Natural killer cell (primary cell): ENCODE measurements around the gene CCR7. TPM values are rescaled to one million over a fixed set of nuclear protein-coding genes. Genes with fewer than 3 reads are reported as not detected.

ENCODE experiments used
- ATAC-seq, 3 donors: fragments of 150-1000 bp in 2 of 3; fragments of 200-7000 bp in 1 of 3; cut with Tn5 transposase; 1 replicate in 1 of 3; 2 replicates in 2 of 3; pipeline ENCODE4 v1.10.0; 2021; ENCODE audit warnings: mild to moderate bottlenecking in 2 of 3, moderate library complexity in 2 of 3
- DNase-seq, 2 donors: peaks; one replicate each; pipeline versions ENCODE4 v3.0.0 to v3.0.0-alpha.2; 2013 to 2021; ENCODE audit warnings: mixed read lengths in 1 of 2
- H3K27ac ChIP-seq: one replicate; pipeline ENCODE4 v1.5.1; 2013; ENCODE audit warnings: mild to moderate bottlenecking, low read length
- H3K27me3 ChIP-seq: one replicate; pipeline ENCODE4 v1.6.1; 2013; ENCODE audit warnings: low read length; ENCODE audit not compliant: control insufficient read depth, insufficient read depth
- H3K36me3 ChIP-seq: one replicate; pipeline ENCODE4 v1.6.1; 2013; ENCODE audit warnings: low read length; ENCODE audit not compliant: control insufficient read depth, insufficient read depth
- H3K4me1 ChIP-seq: one replicate; pipeline ENCODE4 v1.6.1; 2013; ENCODE audit warnings: low read length; ENCODE audit not compliant: control insufficient read depth, insufficient read depth
- H3K4me3 ChIP-seq: one replicate; pipeline ENCODE4 v1.5.1; 2013; ENCODE audit warnings: low read length
- H3K9me3 ChIP-seq: one replicate; pipeline ENCODE4 v1.6.1; 2013; ENCODE audit warnings: low read length; ENCODE audit not compliant: control insufficient read depth, insufficient read depth
- H3K27ac Mint-ChIP-seq, 2 donors: one replicate each; pipeline ENCODE4 v1.8.0; 2022; ENCODE audit warnings: mild to moderate bottlenecking in 2 of 2, mixed read lengths in 2 of 2, moderate library complexity in 1 of 2
- H3K27me3 Mint-ChIP-seq, 2 donors: one replicate each; pipeline ENCODE4 v1.8.0; 2022; ENCODE audit warnings: low read depth in 2 of 2, mixed read lengths in 2 of 2
- H3K36me3 Mint-ChIP-seq: one replicate; pipeline ENCODE4 v1.8.0; 2022; ENCODE audit warnings: mixed read lengths
- H3K4me1 Mint-ChIP-seq, 2 donors: one replicate each; pipeline ENCODE4 v1.8.0; 2022; ENCODE audit warnings: mixed read lengths in 2 of 2
- H3K4me3 Mint-ChIP-seq: one replicate; pipeline ENCODE4 v1.8.0; 2022; ENCODE audit warnings: mild to moderate bottlenecking, moderate library complexity, mixed read lengths
- H3K9me3 Mint-ChIP-seq, 2 donors: one replicate each; pipeline ENCODE4 v1.8.0; 2022; ENCODE audit warnings: mixed read lengths in 2 of 2
- WGBS: methylation state at CpG from one replicate; pipeline ENCODE4 v1.1.7; 2013; ENCODE audit warnings: missing lambda C conversion rate; ENCODE audit not compliant: insufficient coverage; 5-methylcytosine and 5-hydroxymethylcytosine counted together
- intact Hi-C: fragments of 100-400 bp; cut with micrococcal nuclease; formaldehyde crosslinking; loops from one replicate; pipeline ENCODE4 v1.14.2; 2022
- total RNA-seq, 4 donors: library from RNA; stranded (reverse); fragments of 120-200 nt in 1 of 4; gene quantifications; one replicate each; pipeline versions ENCODE4 v1.2.3 to v1.2.4, GENCODE V29; 2013 to 2022
- TF ChIP-seq, protein P1 (sequence below): fragments of 200-600 bp; IDR thresholded peaks from one replicate; pipeline ENCODE4 v1.8.0; 2022; ENCODE audit warnings: antibody characterized with exemption

CCR7 gene
- total RNA-seq, 3 donors from 2014 or later (not counting 1 experiment from before 2014, with no cell fraction given), result 3.2 to 8.0 (median 6.6) TPM

GRCh38 chr17:40600486-40601046, 35.3 kb upstream of the CCR7 start:
- H3K27me3 ChIP-seq, result no peaks in the 10 kb centered on the region
- no peak for ATAC-seq
- H3K4me1 ChIP-seq, result peaks cover 53% of the 10 kb centered on the region
- peak in 1 of 2 donors; percentile 14 for DNase-seq
- TF ChIP-seq, protein P1, sequence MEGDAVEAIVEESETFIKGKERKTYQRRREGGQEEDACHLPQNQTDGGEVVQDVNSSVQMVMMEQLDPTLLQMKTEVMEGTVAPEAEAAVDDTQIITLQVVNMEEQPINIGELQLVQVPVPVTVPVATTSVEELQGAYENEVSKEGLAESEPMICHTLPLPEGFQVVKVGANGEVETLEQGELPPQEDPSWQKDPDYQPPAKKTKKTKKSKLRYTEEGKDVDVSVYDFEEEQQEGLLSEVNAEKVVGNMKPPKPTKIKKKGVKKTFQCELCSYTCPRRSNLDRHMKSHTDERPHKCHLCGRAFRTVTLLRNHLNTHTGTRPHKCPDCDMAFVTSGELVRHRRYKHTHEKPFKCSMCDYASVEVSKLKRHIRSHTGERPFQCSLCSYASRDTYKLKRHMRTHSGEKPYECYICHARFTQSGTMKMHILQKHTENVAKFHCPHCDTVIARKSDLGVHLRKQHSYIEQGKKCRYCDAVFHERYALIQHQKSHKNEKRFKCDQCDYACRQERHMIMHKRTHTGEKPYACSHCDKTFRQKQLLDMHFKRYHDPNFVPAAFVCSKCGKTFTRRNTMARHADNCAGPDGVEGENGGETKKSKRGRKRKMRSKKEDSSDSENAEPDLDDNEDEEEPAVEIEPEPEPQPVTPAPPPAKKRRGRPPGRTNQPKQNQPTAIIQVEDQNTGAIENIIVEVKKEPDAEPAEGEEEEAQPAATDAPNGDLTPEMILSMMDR, result no peak
- Mint-ChIP-seq H3K36me3 (no peaks in the 10 kb centered on the region), H3K27ac (no peak overlapping the region), H3K27me3 (peaks cover 0 to 5% of the 10 kb centered on the region in 2 donors), H3K4me1 (peaks cover 7% of the 10 kb centered on the region in 2 donors), H3K4me3 (no peak overlapping the region), H3K9me3 (no peaks in the 10 kb centered on the region)
- no peaks in the 10 kb centered on the region for H3K9me3 ChIP-seq
- H3K27ac ChIP-seq, result no peak overlapping the region
- intact Hi-C loops, result no loop called here
- 96% methylated on average over 5 of the region's 8 CpGs for WGBS
- H3K4me3 ChIP-seq, result no peak overlapping the region
- no peaks in the 10 kb centered on the region for H3K36me3 ChIP-seq

- no peak overlapping the region for H3K4me3 Mint-ChIP-seq
- DNase-seq (no peak), ATAC-seq (no peak)
- peaks cover 0 to 5% of the 10 kb centered on the region in 2 donors for H3K27me3 Mint-ChIP-seq
- Histone ChIP-seq H3K27me3 (no peaks in the 10 kb centered on the region), H3K4me3 (no peak overlapping the region), H3K9me3 (no peaks in the 10 kb centered on the region), H3K27ac (peak overlapping the region; percentile 74), H3K4me1 (peaks cover 42% of the 10 kb centered on the region), H3K36me3 (no peaks in the 10 kb centered on the region)
- H3K36me3 Mint-ChIP-seq, result no peaks in the 10 kb centered on the region
- TF ChIP-seq, protein P1, result no peak
- no peaks in the 10 kb centered on the region for H3K4me1 Mint-ChIP-seq
- intact Hi-C loops, result no loop called here
- WGBS, result 56% methylated on average over 5 of the region's 7 CpGs
- H3K9me3 Mint-ChIP-seq, result no peaks in the 10 kb centered on the region
- no peak overlapping the region for H3K27ac Mint-ChIP-seq
Observed at GRCh38 chr17:40599468-40599763, 34.1 kb upstream of the CCR7 start.

DNA sequence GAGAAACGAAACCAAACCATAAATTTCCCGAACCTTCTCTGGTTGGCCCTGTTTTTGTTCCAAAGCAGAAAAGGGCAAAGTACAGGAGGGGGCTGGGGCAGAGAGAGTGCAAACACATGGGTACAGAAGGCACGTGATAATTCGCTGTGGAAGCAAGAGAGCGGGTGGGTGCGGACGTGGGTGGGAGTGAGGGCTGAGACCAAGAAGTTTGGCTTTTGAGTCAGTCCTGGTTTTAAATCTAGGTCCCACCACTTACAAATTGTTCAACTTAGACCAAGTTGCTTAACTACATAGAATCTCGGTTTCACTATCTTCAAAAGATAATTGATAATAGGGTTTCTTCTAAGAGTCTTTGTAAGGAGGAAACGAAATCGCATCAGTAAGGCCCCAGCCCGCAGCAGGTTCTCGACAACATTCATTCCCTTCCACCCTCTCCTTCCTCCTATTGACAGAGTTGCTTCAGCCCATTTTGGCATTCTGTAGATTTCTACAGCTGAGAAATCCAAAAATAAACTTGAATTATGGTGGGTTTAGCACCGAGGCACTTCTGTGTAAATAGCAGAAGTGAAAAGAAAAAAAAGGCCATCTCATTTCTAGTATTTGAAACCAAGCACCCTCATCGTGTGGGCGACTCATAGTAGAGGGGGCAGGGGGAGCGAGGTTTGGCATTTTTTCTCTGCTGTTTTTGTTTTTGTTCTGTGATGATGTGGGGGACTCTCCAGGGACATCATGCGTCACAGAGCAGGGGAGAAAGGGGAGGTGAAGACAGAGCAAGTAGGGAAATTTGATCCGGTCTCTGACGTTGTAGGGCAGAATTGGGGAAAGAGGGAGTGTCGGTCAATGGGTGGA, 33.6 kb upstream of the CCR7 start:
- H3K36me3 ChIP-seq, result no peaks in the 10 kb centered on the region
- WGBS, result 41% methylated on average over 18 of the region's 20 CpGs
- peaks cover 42% of the 10 kb centered on the region for H3K4me1 ChIP-seq
- Mint-ChIP-seq H3K9me3 (no peaks in the 10 kb centered on the region), H3K36me3 (no peaks in the 10 kb centered on the region), H3K4me1 (no peaks in the 10 kb centered on the region), H3K27me3 (peaks cover 0 to 2% of the 10 kb centered on the region in 2 donors), H3K27ac (peak overlapping the region in 1 of 2 donors; percentile 76), H3K4me3 (no peak overlapping the region)
- peak; percentile 26 to 73 (median 62) for ATAC-seq
- TF ChIP-seq, protein P1, result no peak
- DNase-seq, result peak in 1 of 2 donors; percentile 92
- no peaks in the 10 kb centered on the region for H3K9me3 ChIP-seq
- intact Hi-C loops, result no loop called here
- no peak overlapping the region for H3K4me3 ChIP-seq
- H3K27me3 ChIP-seq, result no peaks in the 10 kb centered on the region
- H3K27ac ChIP-seq, result peak overlapping the region; percentile 74
